NCI-H526 (cell line): ENCODE data around the gene WTAP.
A peak's percentile ranks its signal among the peaks of the same experiment; 100 is the strongest.
"Not testable (repeated sequence)": the region's sequence is repeated elsewhere in the genome, so short reads cannot be mapped to it uniquely, and the experiment has no call there.

Source experiments
- DNase-seq, 2 experiments: peaks; one replicate each; lab custom pipeline; 2025; lab: John Stamatoyannopoulos, UW

The WTAP gene

DNA sequence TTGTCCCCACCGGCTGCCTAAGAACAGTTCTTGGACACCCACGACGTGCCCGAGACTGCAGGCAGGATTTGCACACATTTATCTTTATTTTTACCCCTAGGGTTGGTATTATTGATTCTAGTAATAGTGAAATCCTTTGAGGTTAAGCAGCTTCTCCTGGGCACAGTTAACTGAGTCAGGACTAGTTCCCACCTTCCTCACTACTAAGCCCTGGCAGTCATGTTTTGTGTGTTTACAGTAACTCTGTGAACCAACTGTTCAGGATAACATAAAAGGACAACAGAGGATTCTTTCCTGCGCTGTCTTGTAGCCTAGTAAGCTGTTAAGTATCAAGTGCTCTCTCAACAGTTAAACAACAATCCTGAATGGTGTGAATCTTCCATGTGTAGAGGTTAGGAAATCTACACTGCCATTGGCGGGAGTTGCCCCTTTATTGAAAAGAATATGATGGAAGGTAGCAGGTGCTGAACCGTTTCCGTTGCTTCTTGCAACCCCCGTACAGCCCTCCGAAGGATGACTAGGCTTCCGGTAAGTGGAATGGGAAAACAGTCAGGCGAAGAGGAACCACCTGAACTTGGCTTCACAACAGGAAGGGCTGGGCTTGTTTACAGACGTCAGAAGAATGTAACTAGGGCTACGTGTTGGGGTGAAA is 33.3 kb upstream of the WTAP start:
- DNase-seq = peak in 1 of 2 experiments; percentile 12

- DNase-seq = no peak
Observed at GRCh38 chr6:159695984-159696383, 31.3 kb upstream of the WTAP start.

- no peak for DNase-seq
Observed at GRCh38 chr6:159700970-159701369, 26.3 kb upstream of the WTAP start.

DNA sequence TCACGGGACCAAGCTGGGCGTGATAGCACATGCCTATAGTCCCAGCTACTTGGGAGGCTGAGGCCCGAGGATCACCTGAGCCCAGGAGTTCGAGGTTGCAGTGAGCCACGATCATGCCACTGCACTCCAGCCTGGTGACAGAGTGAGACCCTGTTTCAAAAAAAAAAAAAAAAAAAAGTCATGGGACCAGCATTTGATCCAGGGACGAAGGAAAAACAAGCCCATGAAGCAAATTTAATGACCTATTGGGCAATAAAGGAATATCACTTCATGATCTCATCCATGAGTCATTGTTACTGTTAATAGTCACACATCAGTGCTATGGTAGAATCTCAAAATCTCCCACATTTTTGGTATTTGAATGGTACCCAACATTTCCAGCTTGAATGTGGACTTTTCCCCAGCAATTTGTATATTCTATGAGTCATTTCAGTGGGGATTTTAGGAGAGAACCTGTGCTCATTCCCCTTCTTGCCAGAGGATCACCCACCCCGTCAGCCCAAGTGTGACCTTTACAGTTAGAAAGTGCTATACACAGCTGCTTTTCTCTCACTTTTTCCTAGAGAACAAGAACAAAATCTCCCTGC is 25.8 kb upstream of the WTAP start:
- DNase-seq = no peak

DNA sequence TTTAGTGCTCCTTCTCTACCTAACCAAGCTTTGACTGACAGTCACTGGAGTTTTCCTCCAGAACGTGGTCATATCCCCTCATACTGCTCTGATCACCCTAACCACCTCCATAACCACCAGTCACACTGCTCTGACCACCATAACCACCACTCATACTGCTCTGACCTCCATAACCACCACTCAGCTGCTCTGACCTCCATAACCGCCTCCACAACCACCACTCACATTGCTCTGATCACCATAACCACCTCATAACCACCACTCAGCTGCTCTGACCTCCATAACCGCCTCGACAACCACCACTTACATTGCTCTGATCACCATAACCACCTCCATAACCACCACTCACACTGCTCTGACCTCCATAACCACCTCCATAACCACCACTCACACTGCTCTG is 16.7 kb upstream of the WTAP start:
- DNase-seq = not testable (repeated sequence)

- DNase-seq = not testable (repeated sequence)
Observed at GRCh38 chr6:159712389-159712788, 14.9 kb upstream of the WTAP start.

GRCh38 chr6:159713984-159714383 is 13.3 kb upstream of the WTAP start:
- DNase-seq = no peak

- no peak for DNase-seq
Observed at GRCh38 chr6:159714404-159714803, 12.9 kb upstream of the WTAP start.

- no peak for DNase-seq
Observed at GRCh38 chr6:159715166-159715565, 12.1 kb upstream of the WTAP start.

DNA sequence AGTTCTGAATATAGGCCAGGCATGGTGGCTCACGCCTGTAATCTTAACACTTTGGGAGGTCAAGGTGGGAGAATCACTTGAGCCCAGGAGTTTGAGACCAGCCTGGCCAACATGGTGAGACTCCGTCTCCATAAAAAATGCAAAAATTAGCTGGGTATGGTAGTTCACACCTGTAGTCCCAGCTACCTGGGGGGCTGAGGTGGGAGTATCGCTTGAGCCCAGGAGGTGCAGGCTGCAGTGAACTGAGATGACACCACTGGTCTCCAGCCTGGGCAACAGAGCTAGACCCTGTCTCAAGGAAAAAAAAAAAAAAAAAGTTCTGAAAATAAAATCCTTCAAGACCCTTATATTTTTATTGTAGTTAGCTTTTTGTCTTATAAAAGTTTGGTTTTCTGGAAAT is 11.7 kb upstream of the WTAP start:
- no peak for DNase-seq

GRCh38 chr6:159716247-159717096 is 10.8 kb upstream of the WTAP start:
- DNase-seq = no peak

GRCh38 chr6:159718634-159719033 is 8.7 kb upstream of the WTAP start:
- no peak for DNase-seq

DNA sequence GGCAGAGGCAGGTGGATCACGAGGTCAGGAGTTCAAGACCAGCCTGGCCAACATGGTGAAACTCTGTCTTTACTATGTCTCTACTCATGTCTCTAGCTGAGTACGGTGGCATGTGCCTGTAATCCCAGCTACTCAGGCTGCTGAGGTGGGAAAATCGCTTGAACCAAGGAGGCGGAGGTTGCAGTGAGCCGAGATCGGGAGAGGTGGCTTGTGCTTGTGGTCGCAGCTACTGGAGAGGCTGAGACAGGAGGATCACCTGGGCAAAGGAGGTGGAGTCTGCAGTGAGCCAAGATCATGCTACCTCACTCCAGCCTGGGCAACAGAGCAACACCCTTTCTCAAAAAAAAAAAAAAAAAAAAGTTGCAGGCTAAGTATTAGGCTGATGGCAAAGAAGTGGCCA is 8.0 kb upstream of the WTAP start:
- no peak for DNase-seq

DNA sequence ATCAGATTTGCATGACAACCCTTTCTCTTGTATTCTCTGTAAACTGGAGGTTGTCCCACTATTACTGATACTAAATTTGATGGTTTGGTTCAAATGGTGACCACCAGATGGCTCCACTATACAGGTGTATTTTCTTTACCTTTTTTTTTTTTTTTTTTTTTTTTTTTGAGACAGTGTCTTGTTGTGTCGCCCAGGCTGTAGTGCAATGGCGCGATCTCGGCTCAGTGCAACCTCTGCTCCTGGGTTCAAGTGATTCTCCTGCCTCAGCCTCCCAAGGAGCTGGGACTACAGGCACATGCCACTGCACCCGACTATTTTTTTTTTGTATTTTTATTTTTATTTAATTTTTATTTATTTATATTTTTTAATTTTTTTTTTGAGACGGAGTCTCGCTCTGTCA is 6.6 kb upstream of the WTAP start:
- peak; percentile 54 to 73 for DNase-seq

DNA sequence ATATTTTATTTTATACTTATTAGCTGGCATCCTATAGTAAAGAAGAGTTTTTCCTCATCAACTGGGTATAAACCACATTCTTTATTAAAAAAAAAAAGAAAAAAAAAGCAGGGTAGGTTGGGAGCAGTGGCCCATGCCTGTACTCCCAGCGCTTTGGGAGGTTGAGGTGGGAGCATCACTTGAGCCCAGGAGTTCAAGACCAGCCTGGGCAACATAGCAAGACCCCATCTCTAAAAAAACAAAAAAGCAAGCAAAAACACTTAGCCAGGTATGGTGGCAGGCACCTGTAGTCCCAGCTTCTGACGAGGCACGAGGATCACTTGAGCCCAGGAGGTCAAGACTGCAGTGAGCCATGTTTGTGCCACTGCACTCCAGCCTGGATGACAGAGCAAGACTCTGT is 5.3 kb upstream of the WTAP start:
- DNase-seq = not testable (repeated sequence)

GRCh38 chr6:159722655-159723054 is 4.7 kb upstream of the WTAP start:
- DNase-seq = no peak

- no peak for DNase-seq
Observed at GRCh38 chr6:159723259-159723658, 4.0 kb upstream of the WTAP start.

- no peak for DNase-seq
Observed at GRCh38 chr6:159724778-159725177, 2.5 kb upstream of the WTAP start.

- DNase-seq = not testable (repeated sequence)
Observed at GRCh38 chr6:159725208-159725607, 2.1 kb upstream of the WTAP start.

GRCh38 chr6:159726255-159726917 is 920 bp upstream of the WTAP start:
- peak in 1 of 2 experiments; percentile 80 for DNase-seq

- DNase-seq = peak in 1 of 2 experiments; percentile 7
Observed at GRCh38 chr6:159727717-159728445, 575 bp downstream of the WTAP start.

DNA sequence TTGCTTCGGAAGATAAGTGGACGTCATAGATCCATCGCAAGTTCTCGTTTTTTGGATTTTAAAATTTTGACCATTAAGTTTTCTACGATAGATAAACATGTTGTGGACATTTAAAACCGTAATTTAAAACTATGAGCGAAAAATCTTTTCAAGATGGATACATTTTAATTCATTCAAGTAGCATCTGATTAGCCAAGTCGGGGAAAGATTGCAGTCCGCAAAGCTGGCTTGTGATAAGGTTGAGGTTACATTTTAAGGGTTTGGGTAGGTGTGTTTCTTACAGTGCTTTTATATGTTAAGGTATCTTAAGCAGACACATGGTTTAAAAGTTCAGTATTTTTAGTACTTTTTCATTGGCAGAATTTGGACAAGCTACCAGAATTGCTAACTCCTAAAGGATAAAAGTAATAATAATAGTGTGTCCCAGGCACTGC is 1.2 kb downstream of the WTAP start:
- DNase-seq = peak in 1 of 2 experiments; percentile 11
